ENCODE data around the gene RNPC3. TPM values are rescaled to one million over a fixed set of nuclear protein-coding genes. Genes with fewer than 3 reads are reported as not detected.
"Not testable (repeated sequence)": the region's sequence is repeated elsewhere in the genome, so short reads cannot be mapped to it uniquely, and the experiment has no call there.

RNPC3 gene
- total and polyA plus RNA-seq, 12 donors, result 8.0 to 27.2 (median 21.3) TPM

- Histone ChIP-seq H3K27me3 (no peaks in the 10 kb centered on the region), H3K4me3 (no peak overlapping the region), H3K36me3 (peaks cover 0 to 69% (median 7%) of the 10 kb centered on the region in 9 donors), H3K4me1 (no peaks in the 10 kb centered on the region), H3K9me3 (no peaks in the 10 kb centered on the region), H3K27ac (no peak overlapping the region)
- TF ChIP-seq CTCF (IDR thresholded peaks at IDR 0.05), result no peak
- intact Hi-C loops (cut with DNase I), result no loop called here
- DNase-seq, result no peak
- 96 to 99% methylated on average over 7 of the region's 7 CpGs for WGBS, 2 donors
- ATAC-seq, result peak in 2 of 8 donors; percentile 11 to 13
Measured at GRCh38 chr1:103569493-103569892, 44.0 kb downstream of the RNPC3 start.

DNA sequence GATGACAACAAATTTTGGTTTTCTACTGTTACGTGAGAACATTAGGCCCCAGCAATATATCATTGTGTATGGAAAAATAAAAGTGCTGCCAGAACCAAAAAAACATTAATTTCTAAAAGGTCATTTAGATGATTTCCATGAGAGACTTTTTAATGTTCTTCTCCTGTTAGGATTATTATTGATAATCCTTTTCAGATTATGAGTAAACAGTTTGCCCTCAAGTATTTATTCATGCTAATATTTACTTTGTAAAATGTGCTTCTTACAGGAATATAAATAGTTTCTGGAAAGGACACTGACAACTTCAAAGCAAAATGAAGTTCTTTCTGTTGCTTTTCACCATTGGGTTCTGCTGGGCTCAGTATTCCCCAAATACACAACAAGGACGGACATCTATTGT is 45.8 kb downstream of the RNPC3 start, which contains the start of gene AMY2B:
TSS of gene AMY2B (plus strand) at position 301 of the 400 bp plus-strand sequence. CDS start at position 315, 14 bp downstream.
- H3K27me3 ChIP-seq; H3K27ac ChIP-seq; H3K9me3 ChIP-seq; H3K4me3 ChIP-seq; DNase-seq; intact Hi-C loops (cut with DNase I); ATAC-seq; H3K4me1 ChIP-seq: not testable (repeated sequence)
- peaks cover 0 to 80% (median 7%) of the 10 kb centered on the region in 9 donors for H3K36me3 ChIP-seq
- 95 to 99% methylated on average over 2 of the region's 2 CpGs for WGBS, 2 donors

GRCh38 chr1:103576065-103576464 is 50.6 kb downstream of the RNPC3 start:
- DNase-seq (no peak), ATAC-seq (no peak)
- Histone ChIP-seq H3K27me3 (no peaks in the 10 kb centered on the region), H3K4me1 (no peaks in the 10 kb centered on the region), H3K4me3 (no peak overlapping the region), H3K9me3 (no peaks in the 10 kb centered on the region), H3K36me3 (peaks cover 0 to 62% (median 0%) of the 10 kb centered on the region in 9 donors), H3K27ac (no peak overlapping the region)
- TF ChIP-seq CTCF (IDR thresholded peaks at IDR 0.05), result no peak
- intact Hi-C loops (cut with DNase I), result no loop called here

- ATAC-seq; H3K9me3 ChIP-seq; H3K4me3 ChIP-seq; H3K4me1 ChIP-seq; H3K27ac ChIP-seq; DNase-seq; H3K27me3 ChIP-seq; intact Hi-C loops (cut with DNase I): not testable (repeated sequence)
- H3K36me3 ChIP-seq, result peaks cover 0 to 62% (median 0%) of the 10 kb centered on the region in 9 donors
- 95 to 99% methylated on average over 3 to 4 of the region's 5 CpGs for WGBS, 2 donors
Measured at GRCh38 chr1:103576784-103577183, 51.3 kb downstream of the RNPC3 start.

- Histone ChIP-seq H3K36me3 (peaks cover 0 to 27% (median 0%) of the 10 kb centered on the region in 9 donors), H3K4me1 (no peaks in the 10 kb centered on the region), H3K27ac (no peak overlapping the region), H3K4me3 (no peak overlapping the region), H3K27me3 (no peaks in the 10 kb centered on the region), H3K9me3 (no peaks in the 10 kb centered on the region)
- DNase-seq (no peak), ATAC-seq (no peak)
- WGBS, 2 donors, result 94 to 97% methylated on average over 1 of the region's 1 CpG
- intact Hi-C loops (cut with DNase I), result no loop called here
- no peak for TF ChIP-seq CTCF (IDR thresholded peaks at IDR 0.05)
Measured at GRCh38 chr1:103582464-103582863, 57.0 kb downstream of the RNPC3 start.

Measured in heart right ventricle (tissue), 16 donors.